ENCODE data around the gene ELF4.

DNA sequence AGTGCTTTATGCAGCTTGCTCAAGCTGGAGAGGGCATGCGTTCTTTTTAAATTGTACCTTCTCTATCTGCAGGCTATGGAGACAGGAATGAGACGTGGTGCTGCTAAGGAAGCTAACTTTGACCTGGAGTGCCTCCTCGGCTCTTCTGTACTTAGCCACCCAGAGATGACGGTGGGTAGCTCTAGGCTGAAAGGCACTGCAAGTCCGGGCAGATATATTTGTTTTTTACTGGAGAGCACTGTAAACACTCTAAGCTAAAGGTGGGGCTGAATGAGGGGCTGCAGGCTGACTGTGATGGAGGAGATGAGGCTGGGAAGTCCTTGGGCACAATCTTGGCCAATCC lies 12.1 kb downstream of the ELF4 start:
- TF ChIP-seq, protein P1, sequence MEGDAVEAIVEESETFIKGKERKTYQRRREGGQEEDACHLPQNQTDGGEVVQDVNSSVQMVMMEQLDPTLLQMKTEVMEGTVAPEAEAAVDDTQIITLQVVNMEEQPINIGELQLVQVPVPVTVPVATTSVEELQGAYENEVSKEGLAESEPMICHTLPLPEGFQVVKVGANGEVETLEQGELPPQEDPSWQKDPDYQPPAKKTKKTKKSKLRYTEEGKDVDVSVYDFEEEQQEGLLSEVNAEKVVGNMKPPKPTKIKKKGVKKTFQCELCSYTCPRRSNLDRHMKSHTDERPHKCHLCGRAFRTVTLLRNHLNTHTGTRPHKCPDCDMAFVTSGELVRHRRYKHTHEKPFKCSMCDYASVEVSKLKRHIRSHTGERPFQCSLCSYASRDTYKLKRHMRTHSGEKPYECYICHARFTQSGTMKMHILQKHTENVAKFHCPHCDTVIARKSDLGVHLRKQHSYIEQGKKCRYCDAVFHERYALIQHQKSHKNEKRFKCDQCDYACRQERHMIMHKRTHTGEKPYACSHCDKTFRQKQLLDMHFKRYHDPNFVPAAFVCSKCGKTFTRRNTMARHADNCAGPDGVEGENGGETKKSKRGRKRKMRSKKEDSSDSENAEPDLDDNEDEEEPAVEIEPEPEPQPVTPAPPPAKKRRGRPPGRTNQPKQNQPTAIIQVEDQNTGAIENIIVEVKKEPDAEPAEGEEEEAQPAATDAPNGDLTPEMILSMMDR (IDR thresholded peaks at IDR 0.05; ENCODE audit: low read depth, low read length) = no peak
- TF ChIP-seq, protein P2, sequence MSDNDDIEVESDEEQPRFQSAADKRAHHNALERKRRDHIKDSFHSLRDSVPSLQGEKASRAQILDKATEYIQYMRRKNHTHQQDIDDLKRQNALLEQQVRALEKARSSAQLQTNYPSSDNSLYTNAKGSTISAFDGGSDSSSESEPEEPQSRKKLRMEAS (IDR thresholded peaks at IDR 0.05; ENCODE audit: low read depth, low read length) = no peak
- no peak for TF ChIP-seq POLR2A (IDR thresholded peaks at IDR 0.05; ENCODE audit: extremely low read depth, insufficient read length)
- no peak for TF ChIP-seq MYC (IDR thresholded peaks at IDR 0.05; ENCODE audit: low read depth, low read length)

Data from NB4 (cell line).